Neuronal stem cell (in vitro differentiated cells): Measurements from ENCODE around the gene POPDC2.

Experiments
- DNase-seq: peaks from one replicate; pipeline ENCODE4 v3.0.0-alpha.2; 2013; ENCODE audit warnings: low spot score
- H2AFZ ChIP-seq: one replicate; pipeline ENCODE4 v1.6.1; 2013; ENCODE audit warnings: mild to moderate bottlenecking, low read length, inconsistent platforms
- H2AK5ac ChIP-seq: 2 replicates; pipeline ENCODE4 v1.6.1; 2013; ENCODE audit warnings: low read depth, mild to moderate bottlenecking, inconsistent platforms, low read length, moderate library complexity, mixed read lengths
- H2BK120ac ChIP-seq: 2 replicates; pipeline ENCODE4 v1.6.1; 2013; ENCODE audit warnings: low read depth, mild to moderate bottlenecking, inconsistent platforms, low read length, moderate library complexity, mixed read lengths
- H2BK12ac ChIP-seq: one replicate; pipeline ENCODE4 v1.6.1; 2013; ENCODE audit warnings: low read length, inconsistent platforms
- H2BK15ac ChIP-seq: 2 replicates; pipeline ENCODE4 v1.6.1; 2013; ENCODE audit warnings: mild to moderate bottlenecking, low read length, inconsistent platforms, mixed read lengths
- H2BK5ac ChIP-seq: one replicate; pipeline ENCODE4 v1.6.1; 2013; ENCODE audit warnings: inconsistent platforms, mild to moderate bottlenecking, low read length, moderate library complexity
- H3K14ac ChIP-seq: one replicate; pipeline ENCODE4 v1.6.1; 2013; ENCODE audit warnings: low read length, inconsistent platforms
- H3K18ac ChIP-seq: 2 replicates; pipeline ENCODE4 v1.6.1; 2013; ENCODE audit warnings: low read length, inconsistent platforms
- H3K23ac ChIP-seq: 2 replicates; pipeline ENCODE4 v1.6.1; 2013; ENCODE audit warnings: low read depth, mild to moderate bottlenecking, mixed read lengths, low read length, inconsistent platforms; ENCODE audit not compliant: poor library complexity
- H3K27ac ChIP-seq: replicated peaks from 3 replicates; pipeline ENCODE4 v1.5.1; 2013; ENCODE audit warnings: low read length, inconsistent platforms
- H3K27me3 ChIP-seq, 3 experiments: 2 replicates each; pipeline ENCODE4 v1.6.1; 2013; ENCODE audit warnings: low read length in 3 of 3, mild to moderate bottlenecking in 2 of 3, inconsistent platforms in 1 of 3, low read depth in 1 of 3, mixed read lengths in 1 of 3, moderate library complexity in 1 of 3; ENCODE audit not compliant: control insufficient read depth in 3 of 3, insufficient read depth in 3 of 3
- H3K36me3 ChIP-seq, 2 donors: replicated peaks in 1 of 2; 2 replicates each; pipeline ENCODE4 v1.6.1; 2013; ENCODE audit warnings: low read length in 2 of 2; ENCODE audit not compliant: control insufficient read depth in 2 of 2, insufficient read depth in 2 of 2
- H3K4ac ChIP-seq: 2 replicates; pipeline ENCODE4 v1.6.1; 2013; ENCODE audit warnings: inconsistent platforms, mild to moderate bottlenecking, low read length, moderate library complexity
- H3K4me1 ChIP-seq, 2 donors: 1 replicate in 1 of 2; 2 replicates in 1 of 2; pipeline ENCODE4 v1.6.1; 2013; ENCODE audit warnings: low read length in 2 of 2, low read depth in 1 of 2; ENCODE audit not compliant: control insufficient read depth in 2 of 2, insufficient read depth in 1 of 2
- H3K4me2 ChIP-seq: one replicate; pipeline ENCODE4 v1.6.1; 2013; ENCODE audit warnings: mild to moderate bottlenecking, low read length, inconsistent platforms; ENCODE audit not compliant: insufficient read depth, poor library complexity, severe bottlenecking
- H3K4me3 ChIP-seq, 2 donors: 2 replicates each; pipeline ENCODE4 v1.5.1; 2013; ENCODE audit warnings: low read length in 2 of 2, mild to moderate bottlenecking in 2 of 2, inconsistent platforms in 1 of 2, moderate library complexity in 1 of 2
- H3K79me1 ChIP-seq: one replicate; pipeline ENCODE4 v1.6.1; 2013; ENCODE audit warnings: low read depth, mild to moderate bottlenecking, inconsistent platforms, low read length, moderate library complexity
- H3K9ac ChIP-seq: one replicate; pipeline ENCODE4 v1.6.1; 2013; ENCODE audit warnings: mild to moderate bottlenecking, low read depth, low read length, inconsistent platforms; ENCODE audit not compliant: poor library complexity
- H3K9me3 ChIP-seq, 2 donors: replicated peaks in 1 of 2; 2 replicates each; pipeline versions ENCODE3 to v1.6.1; 2013; ENCODE audit warnings: low read length in 2 of 2, mild to moderate bottlenecking in 2 of 2, inconsistent platforms in 1 of 2, low read depth in 1 of 2, mixed read lengths in 1 of 2, moderate library complexity in 1 of 2; ENCODE audit not compliant: control insufficient read depth in 2 of 2, insufficient read depth in 1 of 2
- H4K8ac ChIP-seq: one replicate; pipeline ENCODE4 v1.6.1; 2013; ENCODE audit warnings: low read depth, mild to moderate bottlenecking, inconsistent platforms, low read length, moderate library complexity
- H4K91ac ChIP-seq: one replicate; pipeline ENCODE4 v1.6.1; 2013; ENCODE audit warnings: low read length, low read depth, mild to moderate bottlenecking, inconsistent platforms; ENCODE audit not compliant: poor library complexity
- WGBS, 2 donors: extraction: QIAGEN DNeasy Blood & Tissue Kit; methylation state at CpG; one replicate each; pipeline ENCODE4 v1.1.7; 2013; ENCODE audit warnings: missing lambda C conversion rate in 2 of 2, mixed read lengths in 1 of 2; ENCODE audit not compliant: insufficient read length in 2 of 2, insufficient replicate concordance in 1 of 2; ENCODE audit errors: extremely low coverage in 2 of 2; 5-methylcytosine and 5-hydroxymethylcytosine counted together

Gene POPDC2

DNA sequence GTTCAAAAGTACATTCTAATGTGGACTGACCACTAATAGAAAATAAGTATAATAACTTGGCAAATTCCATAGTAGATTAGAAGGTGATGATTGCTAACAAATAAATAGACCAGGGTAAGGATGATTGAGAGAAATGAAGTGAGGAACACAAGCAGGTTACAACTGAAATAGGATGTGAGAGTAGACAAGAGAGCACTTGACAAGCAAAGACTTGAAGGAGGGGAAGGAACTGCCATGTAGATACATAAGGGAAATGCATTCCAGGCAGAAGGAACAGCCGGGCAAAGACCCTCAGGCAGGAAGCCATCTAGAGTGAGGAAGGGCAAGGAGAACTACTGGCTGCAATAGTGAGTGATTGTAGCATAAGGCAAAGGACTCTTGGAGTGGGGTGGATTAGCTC, 57.7 kb downstream of the POPDC2 start:
- no CpG with 5 or more reads among the region's 1 CpG for WGBS, 2 donors
- no peak overlapping the region for H3K27ac ChIP-seq
- no peaks in the 10 kb centered on the region for H3K79me1 ChIP-seq
- H3K4me3 ChIP-seq = no peak overlapping the region
- H3K4me2 ChIP-seq = no peak overlapping the region
- no peaks in the 10 kb centered on the region for H3K36me3 ChIP-seq
- H2BK5ac ChIP-seq = no peak overlapping the region
- no peak overlapping the region for H3K4ac ChIP-seq
- no peak overlapping the region for H3K9ac ChIP-seq
- no peaks in the 10 kb centered on the region for H3K9me3 ChIP-seq
- no peak overlapping the region for H2BK15ac ChIP-seq
- no peak overlapping the region for H2BK12ac ChIP-seq
- no peak overlapping the region for H3K18ac ChIP-seq
- no peak overlapping the region for H2AK5ac ChIP-seq
- H2AFZ ChIP-seq = no peak overlapping the region
- DNase-seq = no peak
- no peaks in the 10 kb centered on the region for H3K4me1 ChIP-seq
- no peak overlapping the region for H4K8ac ChIP-seq
- H3K14ac ChIP-seq = no peak overlapping the region
- no peak overlapping the region for H2BK120ac ChIP-seq
- no peak overlapping the region for H3K23ac ChIP-seq
- no peak overlapping the region for H4K91ac ChIP-seq
- peaks cover 0 to 12% (median 0%) of the 10 kb centered on the region in 3 experiments for H3K27me3 ChIP-seq

DNA sequence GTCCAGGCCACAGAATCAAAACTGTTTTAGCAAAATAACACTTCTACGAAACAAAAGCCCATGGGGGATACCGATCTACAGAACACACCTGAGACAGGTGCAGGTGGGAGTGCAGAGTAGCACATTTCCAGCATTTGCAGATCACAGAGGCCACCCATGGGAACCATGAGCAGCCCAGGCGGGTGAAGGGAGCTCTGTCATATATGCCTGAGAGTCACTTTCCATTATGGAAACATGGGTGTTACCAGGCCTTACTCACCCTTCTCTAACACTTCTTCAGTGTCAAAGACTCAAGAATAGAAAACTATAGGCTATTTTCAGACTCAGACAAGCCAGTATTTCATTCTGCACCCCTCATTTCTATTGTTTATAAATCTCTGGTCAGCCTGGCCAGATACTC, 59.2 kb downstream of the POPDC2 start:
- H2BK15ac ChIP-seq = no peak overlapping the region
- H2BK12ac ChIP-seq = no peak overlapping the region
- no peaks in the 10 kb centered on the region for H3K36me3 ChIP-seq
- no peak overlapping the region for H2AFZ ChIP-seq
- no peaks in the 10 kb centered on the region for H3K4me1 ChIP-seq
- H3K4ac ChIP-seq = no peak overlapping the region
- no peak for DNase-seq
- no peak overlapping the region for H2BK120ac ChIP-seq
- H3K23ac ChIP-seq = no peak overlapping the region
- H3K18ac ChIP-seq = no peak overlapping the region
- H3K27me3 ChIP-seq = peaks cover 0 to 12% (median 0%) of the 10 kb centered on the region in 3 experiments
- H3K79me1 ChIP-seq = no peaks in the 10 kb centered on the region
- no peak overlapping the region for H3K14ac ChIP-seq
- no peaks in the 10 kb centered on the region for H3K9me3 ChIP-seq
- no CpG with 5 or more reads among the region's 3 CpGs for WGBS, 2 donors
- H3K9ac ChIP-seq = no peak overlapping the region
- no peak overlapping the region for H3K27ac ChIP-seq
- no peak overlapping the region for H3K4me3 ChIP-seq
- no peak overlapping the region for H2AK5ac ChIP-seq
- no peak overlapping the region for H4K8ac ChIP-seq
- no peak overlapping the region for H4K91ac ChIP-seq
- no peak overlapping the region for H3K4me2 ChIP-seq
- no peak overlapping the region for H2BK5ac ChIP-seq

DNA sequence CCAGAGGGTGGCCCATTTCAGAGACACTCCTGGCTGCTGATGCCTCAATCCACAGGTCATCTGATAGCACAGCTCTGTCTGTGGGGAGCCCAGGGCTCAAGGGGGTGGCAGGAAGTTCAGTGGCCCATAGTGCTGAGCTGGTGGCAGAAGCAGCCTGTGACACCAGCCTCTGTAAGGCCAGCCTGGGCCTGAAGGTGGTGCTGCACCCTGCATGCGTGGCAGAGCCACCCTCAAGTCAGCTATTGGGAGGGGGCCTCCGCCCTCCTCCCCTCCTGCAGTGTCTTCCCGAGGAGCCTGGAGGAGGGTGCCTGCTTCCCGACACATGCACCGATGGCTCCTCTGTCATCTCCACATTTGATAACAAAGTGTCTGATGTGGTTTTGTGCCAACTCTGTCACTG, 59.7 kb downstream of the POPDC2 start:
- H3K23ac ChIP-seq = no peak overlapping the region
- no peak overlapping the region for H3K9ac ChIP-seq
- no peak overlapping the region for H2AFZ ChIP-seq
- no peak overlapping the region for H2BK120ac ChIP-seq
- H3K4me1 ChIP-seq = peaks cover 0 to 1% of the 10 kb centered on the region in 2 donors
- H2BK12ac ChIP-seq = no peak overlapping the region
- no peak overlapping the region for H3K27ac ChIP-seq
- no peak overlapping the region for H3K4ac ChIP-seq
- H4K91ac ChIP-seq = no peak overlapping the region
- no peaks in the 10 kb centered on the region for H3K79me1 ChIP-seq
- no peak overlapping the region for H3K14ac ChIP-seq
- no peaks in the 10 kb centered on the region for H3K9me3 ChIP-seq
- H3K4me2 ChIP-seq = no peak overlapping the region
- H4K8ac ChIP-seq = no peak overlapping the region
- no peak overlapping the region for H3K18ac ChIP-seq
- peak; percentile 8 for DNase-seq
- H2AK5ac ChIP-seq = no peak overlapping the region
- H2BK5ac ChIP-seq = no peak overlapping the region
- H2BK15ac ChIP-seq = no peak overlapping the region
- WGBS, 2 donors = no CpG with 5 or more reads among the region's 5 CpGs
- H3K27me3 ChIP-seq = peaks cover 0 to 12% (median 0%) of the 10 kb centered on the region in 3 experiments
- H3K4me3 ChIP-seq = no peak overlapping the region
- H3K36me3 ChIP-seq = no peaks in the 10 kb centered on the region

DNA sequence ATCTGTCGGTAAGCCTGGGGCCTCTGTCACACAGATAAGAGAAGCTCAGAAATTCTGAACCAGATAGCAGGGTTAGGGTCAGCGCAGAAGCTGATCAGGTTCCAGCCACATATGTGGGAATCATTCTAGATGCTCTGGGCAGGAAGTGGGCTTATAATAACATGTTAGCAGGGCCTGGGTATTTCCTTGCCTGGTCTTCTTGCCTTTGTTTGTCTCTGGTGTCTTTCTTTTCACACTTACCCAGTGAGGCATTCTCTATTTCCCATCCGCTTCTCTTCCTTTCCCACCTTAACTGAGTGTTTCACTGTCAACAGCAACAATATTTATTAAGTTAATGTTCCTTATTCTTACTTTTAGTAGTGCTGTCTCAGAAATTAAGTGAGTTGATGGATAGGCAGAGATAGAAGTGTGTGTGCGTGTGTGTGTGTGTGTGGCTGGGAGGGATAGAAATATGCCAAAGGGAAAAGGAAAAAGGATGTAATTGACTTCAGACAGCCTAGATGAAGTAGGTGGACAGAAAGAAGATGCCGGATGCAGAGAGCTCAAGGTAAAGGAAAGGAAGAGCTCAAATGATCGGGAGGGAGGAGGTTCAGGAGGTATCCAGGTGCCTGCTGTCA, 60.7 kb downstream of the POPDC2 start:
- Histone ChIP-seq H3K36me3 (no peaks in the 10 kb centered on the region), H3K4me1 (peaks cover 0 to 1% of the 10 kb centered on the region in 2 donors), H3K23ac (no peak overlapping the region), H3K14ac (no peak overlapping the region), H2AK5ac (no peak overlapping the region), H2BK15ac (no peak overlapping the region), H3K4ac (no peak overlapping the region), H3K27ac (no peak overlapping the region), H2BK12ac (no peak overlapping the region), H3K4me3 (no peak overlapping the region), H2AFZ (no peak overlapping the region), H3K4me2 (no peak overlapping the region), H4K8ac (no peak overlapping the region), H3K27me3 (peaks cover 0 to 12% (median 0%) of the 10 kb centered on the region in 3 experiments), H2BK120ac (no peak overlapping the region), H3K18ac (no peak overlapping the region), H4K91ac (no peak overlapping the region), H3K9ac (no peak overlapping the region), H2BK5ac (no peak overlapping the region), H3K79me1 (no peaks in the 10 kb centered on the region), H3K9me3 (no peaks in the 10 kb centered on the region)
- WGBS, 2 donors = no CpG with 5 or more reads among the region's 6 CpGs
- DNase-seq = no peak
